HG03565 (cell line): ENCODE measurements around the gene FGF9.

Experiments used
- ATAC-seq: cut with Tn5 transposase; IDR thresholded peaks from one replicate; pipeline ENCODE4 v1.9.1; 2021; ENCODE audit warnings: mild to moderate bottlenecking, moderate library complexity; ENCODE audit not compliant: unreplicated experiment

The FGF9 gene

DNA sequence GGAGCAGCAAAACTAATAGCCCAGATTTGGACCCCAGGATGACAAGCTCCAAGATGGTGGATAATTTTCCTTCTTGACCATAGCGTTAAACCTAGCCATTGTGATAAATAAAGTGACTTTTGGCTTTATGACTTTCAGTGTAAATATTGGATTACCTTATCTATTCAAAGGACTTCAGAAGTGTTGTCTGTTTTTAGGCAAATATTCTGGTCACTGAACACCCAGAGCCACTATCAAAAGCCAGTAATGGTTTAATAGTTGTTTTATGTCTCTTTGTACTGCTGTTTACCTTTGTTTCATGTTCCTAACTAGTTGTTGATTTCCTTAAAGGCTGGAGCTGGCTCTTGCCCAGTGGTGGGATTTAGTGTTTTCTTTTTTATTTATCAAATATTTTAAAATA lies 81.6 kb downstream of the FGF9 start:
- no peak for ATAC-seq

DNA sequence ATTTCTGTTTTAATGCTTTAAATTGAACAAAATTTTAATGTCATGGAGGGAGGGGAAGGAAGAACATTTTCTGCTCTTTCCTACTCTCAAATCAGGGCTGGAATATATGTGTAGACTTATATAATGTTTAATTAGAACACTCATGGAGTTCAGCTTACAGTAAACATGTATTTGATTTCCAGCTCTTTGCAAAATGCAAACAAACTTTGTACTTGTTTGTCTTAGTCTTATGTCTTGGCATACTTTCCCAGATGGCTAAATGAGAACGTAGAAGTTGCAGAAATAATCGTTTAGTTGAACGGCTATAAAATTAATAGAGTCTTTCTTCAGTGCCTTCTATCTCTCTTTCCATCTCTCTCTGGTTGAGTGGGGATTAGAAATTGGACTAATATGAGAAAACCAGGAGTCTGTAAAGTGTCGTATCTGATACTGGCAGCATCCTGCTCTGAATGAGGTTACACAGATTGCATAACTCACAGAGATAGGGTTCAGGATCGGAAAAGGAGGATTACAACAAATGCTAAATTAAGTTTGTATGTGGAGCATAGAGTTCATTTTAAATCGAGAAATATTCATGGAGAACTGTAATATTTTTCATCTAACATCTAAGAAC lies 82.3 kb downstream of the FGF9 start:
- ATAC-seq, result no peak
